HFFc6 (cell line): ENCODE results near the gene ENG. TPM values are rescaled to one million over a fixed set of nuclear protein-coding genes. Genes with fewer than 3 reads are reported as not detected.
"Not testable (repeated sequence)": the region's sequence is repeated elsewhere in the genome, so short reads cannot be mapped to it uniquely, and the experiment has no call there.

Source experiments
- DNase-seq: peaks from one replicate; pipeline ENCODE4 v3.0.0-alpha.2; 2018
- H3K27ac Mint-ChIP-seq: 2 replicates; pipeline ENCODE4 v1.8.0; 2020; ENCODE audit warnings: mild to moderate bottlenecking, mixed read lengths
- H3K27me3 Mint-ChIP-seq: 2 replicates; pipeline ENCODE4 v1.8.0; 2021; ENCODE audit warnings: mild to moderate bottlenecking, moderate library complexity, mixed read lengths; ENCODE audit not compliant: insufficient read depth
- H3K36me3 Mint-ChIP-seq: 2 replicates; pipeline ENCODE4 v1.8.0; 2021; ENCODE audit warnings: low read depth, mixed read lengths
- H3K4me1 Mint-ChIP-seq: 2 replicates; pipeline ENCODE4 v1.8.0; 2020; ENCODE audit warnings: low read depth, mixed read lengths
- H3K4me3 Mint-ChIP-seq: 2 replicates; pipeline ENCODE4 v1.8.0; 2020; ENCODE audit warnings: mild to moderate bottlenecking, moderate library complexity, mixed read lengths
- H3K9me3 Mint-ChIP-seq: 2 replicates; pipeline ENCODE4 v1.8.0; 2020; ENCODE audit warnings: mild to moderate bottlenecking, mixed read lengths
- CTCF ChIP-seq: fragments of 200-600 bp; sonication (generic); IDR thresholded peaks from 2 replicates; pipeline ENCODE4 v1.5.0; 2021; ENCODE audit warnings: antibody characterized with exemption, mild to moderate bottlenecking
- total RNA-seq, 6 experiments: library from RNA; stranded (reverse); fragmentation: NEBNext Ultra II Directional; extraction: Animal tissue kit (Norgen Biotek cat#: 25700); gene quantifications; 2 replicates in 1 of 6; 3 replicates in 5 of 6; pipeline ENCODE4 v1.2.3, GENCODE V29; 2021

ENG gene
- total RNA-seq, 6 experiments from 2014 or later, result 205 to 249 (median 227) TPM

- Mint-ChIP-seq H3K4me1 (peaks cover 52% of the 10 kb centered on the region), H3K9me3 (peaks cover 22% of the 10 kb centered on the region), H3K4me3 (no peak overlapping the region), H3K36me3 (peaks cover 38% of the 10 kb centered on the region), H3K27ac (peak overlapping the region; percentile 10; the same call in 1 of the 2 replicates), H3K27me3 (no peaks in the 10 kb centered on the region)
- no peak for TF ChIP-seq CTCF
- DNase-seq, result no peak
Observed at GRCh38 chr9:127848756-127849504, 5.5 kb downstream of the ENG start.

GRCh38 chr9:127847833-127848755 is 6.4 kb downstream of the ENG start:
- TF ChIP-seq CTCF, result no peak
- Mint-ChIP-seq H3K4me1 (peaks cover 50% of the 10 kb centered on the region), H3K36me3 (peaks cover 40% of the 10 kb centered on the region), H3K4me3 (no peak overlapping the region), H3K27me3 (no peaks in the 10 kb centered on the region), H3K27ac (no peak overlapping the region; the same call in 1 of the 2 replicates), H3K9me3 (peaks cover 22% of the 10 kb centered on the region)
- DNase-seq, result no peak

- peaks cover 22% of the 10 kb centered on the region for H3K9me3 Mint-ChIP-seq
- H3K27ac Mint-ChIP-seq, result peak overlapping the region; percentile 45
- no peak overlapping the region for H3K4me3 Mint-ChIP-seq
- no peaks in the 10 kb centered on the region; the same call in 1 of the 2 replicates for H3K27me3 Mint-ChIP-seq
- H3K36me3 Mint-ChIP-seq, result peaks cover 40% of the 10 kb centered on the region
- H3K4me1 Mint-ChIP-seq, result peaks cover 41% of the 10 kb centered on the region
- TF ChIP-seq CTCF, result no peak
- DNase-seq, result no peak
Observed at GRCh38 chr9:127847178-127847510, 7.3 kb downstream of the ENG start.

- no peak for DNase-seq
- Mint-ChIP-seq H3K27me3 (no peaks in the 10 kb centered on the region; the same call in 1 of the 2 replicates), H3K4me3 (no peak overlapping the region), H3K36me3 (peaks cover 41% of the 10 kb centered on the region), H3K4me1 (peaks cover 36% of the 10 kb centered on the region), H3K27ac (peak overlapping the region; percentile 45; the same call in 1 of the 2 replicates), H3K9me3 (peaks cover 22% of the 10 kb centered on the region)
- TF ChIP-seq CTCF, result no peak
Observed at GRCh38 chr9:127846443-127847177, 7.8 kb downstream of the ENG start.

GRCh38 chr9:127845619-127846018 is 8.8 kb downstream of the ENG start:
- not testable (repeated sequence) for DNase-seq, H3K27me3 Mint-ChIP-seq, H3K4me3 Mint-ChIP-seq
- H3K4me1 Mint-ChIP-seq, result peaks cover 36% of the 10 kb centered on the region
- peaks cover 21% of the 10 kb centered on the region for H3K9me3 Mint-ChIP-seq
- H3K36me3 Mint-ChIP-seq, result peaks cover 48% of the 10 kb centered on the region
- peak overlapping the region; percentile 91 for H3K27ac Mint-ChIP-seq
